HG02938 (cell line): Measurements from ENCODE around the gene AGAP1.

Experiments
- ATAC-seq: cut with Tn5 transposase; IDR thresholded peaks from one replicate; pipeline ENCODE4 v1.9.1; 2021; ENCODE audit warnings: mild to moderate bottlenecking, moderate library complexity; ENCODE audit not compliant: unreplicated experiment

Gene AGAP1

GRCh38 chr2:235970204-235971040 lies 476.6 kb downstream of the AGAP1 start:
- no peak for ATAC-seq

GRCh38 chr2:235976516-235976915 lies 482.7 kb downstream of the AGAP1 start:
- ATAC-seq: no peak

GRCh38 chr2:235976956-235977355 lies 483.1 kb downstream of the AGAP1 start:
- no peak for ATAC-seq

GRCh38 chr2:235977445-235977844 lies 483.6 kb downstream of the AGAP1 start:
- ATAC-seq: no peak

GRCh38 chr2:235978022-235978421 lies 484.2 kb downstream of the AGAP1 start:
- ATAC-seq: no peak

GRCh38 chr2:235979037-235979436 lies 485.2 kb downstream of the AGAP1 start:
- ATAC-seq: no peak

- ATAC-seq: no peak
Observed at GRCh38 chr2:235979753-235980435, 486.1 kb downstream of the AGAP1 start.

GRCh38 chr2:235981631-235982030 lies 487.8 kb downstream of the AGAP1 start:
- no peak for ATAC-seq

- no peak for ATAC-seq
Observed at GRCh38 chr2:235983016-235983415, 489.2 kb downstream of the AGAP1 start.

GRCh38 chr2:235984552-235984951 lies 490.7 kb downstream of the AGAP1 start:
- no peak for ATAC-seq

- ATAC-seq: no peak
Observed at GRCh38 chr2:235986361-235986760, 492.5 kb downstream of the AGAP1 start.

GRCh38 chr2:235988271-235989015 lies 494.6 kb downstream of the AGAP1 start:
- no peak for ATAC-seq

- ATAC-seq: no peak
Observed at GRCh38 chr2:235989591-235989990, 495.7 kb downstream of the AGAP1 start.

GRCh38 chr2:235990344-235990743 lies 496.5 kb downstream of the AGAP1 start:
- no peak for ATAC-seq

- no peak for ATAC-seq
Observed at GRCh38 chr2:235992024-235992423, 498.2 kb downstream of the AGAP1 start.

- ATAC-seq: no peak
Observed at GRCh38 chr2:235996419-235996818, 502.6 kb downstream of the AGAP1 start.

- no peak for ATAC-seq
Observed at GRCh38 chr2:235999011-235999410, 505.2 kb downstream of the AGAP1 start.

- ATAC-seq: no peak
Observed at GRCh38 chr2:236001166-236001828, 507.5 kb downstream of the AGAP1 start.

- no peak for ATAC-seq
Observed at GRCh38 chr2:236001854-236002253, 508.0 kb downstream of the AGAP1 start.

- ATAC-seq: no peak
Observed at GRCh38 chr2:236008006-236008405, 514.2 kb downstream of the AGAP1 start.

GRCh38 chr2:236008857-236009256 lies 515.0 kb downstream of the AGAP1 start:
- no peak for ATAC-seq
